ENCODE results near the gene NTRK3.

Gene NTRK3

DNA sequence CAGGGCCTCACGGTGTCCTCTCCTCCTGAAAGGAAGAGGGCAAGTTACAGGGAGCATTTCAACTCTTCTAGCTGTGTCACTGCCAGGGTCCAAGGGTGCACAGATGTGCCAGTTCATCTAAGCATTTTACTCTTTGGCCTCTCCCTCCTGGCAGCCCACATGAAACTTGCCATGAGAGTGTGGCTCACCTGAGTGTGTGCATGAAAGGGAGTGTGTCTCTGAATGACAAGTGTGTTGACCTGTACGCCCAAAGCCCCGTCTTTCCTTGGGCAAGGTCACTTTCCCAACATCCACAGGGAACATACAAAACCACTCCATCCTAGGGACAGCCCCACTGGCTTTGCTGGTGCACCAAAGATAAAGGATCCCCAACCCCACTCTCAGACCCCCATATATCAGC lies 280.0 kb downstream of the NTRK3 start (continued):
- TF ChIP-seq POU6F1 (CRISPR knock-in tag; IDR thresholded peaks at IDR 0.05; ENCODE audit: borderline replicate concordance, low read depth) (no peak), ZNF565 (CRISPR knock-in tag; conservative IDR thresholded peaks at IDR 0.05; ENCODE audit: low read depth) (no peak), ZC3H10 (CRISPR knock-in tag; IDR thresholded peaks at IDR 0.05) (no peak)

- no peak for TF ChIP-seq TCF4 (CRISPR knock-in tag; IDR thresholded peaks at IDR 0.05; ENCODE audit: borderline replicate concordance)
- TF ChIP-seq ZFP3 (CRISPR knock-in tag; IDR thresholded peaks at IDR 0.05) = no peak
- TF ChIP-seq POU6F1 (CRISPR knock-in tag; IDR thresholded peaks at IDR 0.05; ENCODE audit: borderline replicate concordance, low read depth) = no peak
- TF ChIP-seq, protein P1, sequence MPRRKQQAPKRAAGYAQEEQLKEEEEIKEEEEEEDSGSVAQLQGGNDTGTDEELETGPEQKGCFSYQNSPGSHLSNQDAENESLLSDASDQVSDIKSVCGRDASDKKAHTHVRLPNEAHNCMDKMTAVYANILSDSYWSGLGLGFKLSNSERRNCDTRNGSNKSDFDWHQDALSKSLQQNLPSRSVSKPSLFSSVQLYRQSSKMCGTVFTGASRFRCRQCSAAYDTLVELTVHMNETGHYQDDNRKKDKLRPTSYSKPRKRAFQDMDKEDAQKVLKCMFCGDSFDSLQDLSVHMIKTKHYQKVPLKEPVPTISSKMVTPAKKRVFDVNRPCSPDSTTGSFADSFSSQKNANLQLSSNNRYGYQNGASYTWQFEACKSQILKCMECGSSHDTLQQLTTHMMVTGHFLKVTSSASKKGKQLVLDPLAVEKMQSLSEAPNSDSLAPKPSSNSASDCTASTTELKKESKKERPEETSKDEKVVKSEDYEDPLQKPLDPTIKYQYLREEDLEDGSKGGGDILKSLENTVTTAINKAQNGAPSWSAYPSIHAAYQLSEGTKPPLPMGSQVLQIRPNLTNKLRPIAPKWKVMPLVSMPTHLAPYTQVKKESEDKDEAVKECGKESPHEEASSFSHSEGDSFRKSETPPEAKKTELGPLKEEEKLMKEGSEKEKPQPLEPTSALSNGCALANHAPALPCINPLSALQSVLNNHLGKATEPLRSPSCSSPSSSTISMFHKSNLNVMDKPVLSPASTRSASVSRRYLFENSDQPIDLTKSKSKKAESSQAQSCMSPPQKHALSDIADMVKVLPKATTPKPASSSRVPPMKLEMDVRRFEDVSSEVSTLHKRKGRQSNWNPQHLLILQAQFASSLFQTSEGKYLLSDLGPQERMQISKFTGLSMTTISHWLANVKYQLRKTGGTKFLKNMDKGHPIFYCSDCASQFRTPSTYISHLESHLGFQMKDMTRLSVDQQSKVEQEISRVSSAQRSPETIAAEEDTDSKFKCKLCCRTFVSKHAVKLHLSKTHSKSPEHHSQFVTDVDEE (CRISPR knock-in tag; IDR thresholded peaks at IDR 0.05) = no peak
- TF ChIP-seq PPARA (CRISPR knock-in tag; IDR thresholded peaks at IDR 0.05; ENCODE audit: borderline replicate concordance) = no peak
- no peak for TF ChIP-seq SNAI2 (CRISPR knock-in tag; IDR thresholded peaks at IDR 0.05)
- TF ChIP-seq GLIS3 (CRISPR knock-in tag; IDR thresholded peaks at IDR 0.05) = no peak
- TF ChIP-seq ZC3H10 (CRISPR knock-in tag; IDR thresholded peaks at IDR 0.05) = no peak
- TF ChIP-seq ISL1 (CRISPR knock-in tag; IDR thresholded peaks at IDR 0.05) = no peak
- no peak for TF ChIP-seq OSR1 (CRISPR knock-in tag; IDR thresholded peaks at IDR 0.05)
- no peak for TF ChIP-seq RARB (CRISPR knock-in tag; IDR thresholded peaks at IDR 0.05)
- TF ChIP-seq BACH2 (CRISPR knock-in tag; IDR thresholded peaks at IDR 0.05; ENCODE audit: borderline replicate concordance) = no peak
- no peak for TF ChIP-seq PATZ1 (CRISPR knock-in tag; IDR thresholded peaks at IDR 0.05; ENCODE audit: borderline replicate concordance)
- no peak for TF ChIP-seq ZNF565 (CRISPR knock-in tag; conservative IDR thresholded peaks at IDR 0.05; ENCODE audit: low read depth)
- TF ChIP-seq TOX (CRISPR knock-in tag; IDR thresholded peaks at IDR 0.05; ENCODE audit: borderline replicate concordance) = no peak
- TF ChIP-seq ARNTL (CRISPR knock-in tag; IDR thresholded peaks at IDR 0.05; ENCODE audit: borderline replicate concordance, low read depth) = no peak
- no peak for TF ChIP-seq CSRNP3 (CRISPR knock-in tag; IDR thresholded peaks at IDR 0.05)
- ATAC-seq = no peak
Observed at GRCh38 chr15:87973501-87974215, 282.9 kb downstream of the NTRK3 start.

DNA sequence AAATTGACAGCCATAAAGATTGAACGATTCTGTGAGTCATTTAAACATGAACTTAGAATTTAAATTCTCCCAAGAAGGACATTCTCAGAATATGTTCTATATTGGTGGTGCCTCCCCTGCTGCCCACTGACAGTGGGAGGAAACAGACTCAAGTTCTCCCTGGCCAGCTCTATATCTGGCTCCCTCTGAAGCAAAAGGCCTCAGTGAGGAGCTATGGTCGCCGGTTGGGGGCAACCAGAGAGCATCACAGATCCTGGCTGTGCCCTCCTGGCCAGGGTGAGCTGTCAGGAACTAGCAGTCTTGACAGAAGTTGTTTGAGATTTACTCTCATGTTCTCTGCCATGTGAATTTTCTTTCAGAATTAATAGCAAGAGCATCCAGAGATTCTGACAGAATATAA lies 285.5 kb downstream of the NTRK3 start:
- no peak for ATAC-seq
- TF ChIP-seq ZFP30 (CRISPR knock-in tag; IDR thresholded peaks at IDR 0.05) = no peak
- TF ChIP-seq RARB (CRISPR knock-in tag; IDR thresholded peaks at IDR 0.05) = no peak
- no peak for TF ChIP-seq ZFP3 (CRISPR knock-in tag; IDR thresholded peaks at IDR 0.05)
- no peak for TF ChIP-seq ARNTL (CRISPR knock-in tag; IDR thresholded peaks at IDR 0.05; ENCODE audit: borderline replicate concordance, low read depth)
- no peak for TF ChIP-seq TCF4 (CRISPR knock-in tag; IDR thresholded peaks at IDR 0.05; ENCODE audit: borderline replicate concordance)
- TF ChIP-seq ZNF8 (CRISPR knock-in tag; IDR thresholded peaks at IDR 0.05) = no peak
- TF ChIP-seq PPARA (CRISPR knock-in tag; IDR thresholded peaks at IDR 0.05; ENCODE audit: borderline replicate concordance) = no peak
- TF ChIP-seq CSRNP3 (CRISPR knock-in tag; IDR thresholded peaks at IDR 0.05) = no peak
- TF ChIP-seq GLIS3 (CRISPR knock-in tag; IDR thresholded peaks at IDR 0.05) = no peak
- no peak for TF ChIP-seq POU6F1 (CRISPR knock-in tag; IDR thresholded peaks at IDR 0.05; ENCODE audit: borderline replicate concordance, low read depth)
- no peak for TF ChIP-seq ZC3H10 (CRISPR knock-in tag; IDR thresholded peaks at IDR 0.05)
- TF ChIP-seq, protein P1 (CRISPR knock-in tag; IDR thresholded peaks at IDR 0.05) = no peak
- TF ChIP-seq OSR1 (CRISPR knock-in tag; IDR thresholded peaks at IDR 0.05) = no peak
- no peak for TF ChIP-seq ZNF565 (CRISPR knock-in tag; conservative IDR thresholded peaks at IDR 0.05; ENCODE audit: low read depth)

Data from SK-N-SH treated with all-trans-retinoic acid at 6 μM for 48 hours (cell line).